Suprapubic skin (tissue), 4 donors: Measurements from ENCODE around the gene ASGR1. TPM values are rescaled to one million over a fixed set of nuclear protein-coding genes. Genes with fewer than 3 reads are reported as not detected.

Experiments
- DNase-seq, 2 donors: peaks; one replicate each; pipeline ENCODE4 v3.0.0-alpha.2; 2019; ENCODE audit warnings: low spot score in 2 of 2
- H3K27ac ChIP-seq: fragments of 200-600 bp; sonication (generic); one replicate; pipeline ENCODE4 v1.5.1; 2019
- H3K27me3 ChIP-seq: fragments of 200-600 bp; sonication (generic); one replicate; pipeline ENCODE4 v1.5.1; 2019
- H3K36me3 ChIP-seq: fragments of 200-600 bp; sonication (generic); one replicate; pipeline ENCODE4 v1.5.1; 2019
- H3K4me1 ChIP-seq: fragments of 200-600 bp; sonication (generic); one replicate; pipeline ENCODE4 v1.5.1; 2019
- H3K4me3 ChIP-seq: fragments of 200-600 bp; sonication (generic); one replicate; pipeline ENCODE4 v1.5.1; 2019; ENCODE audit warnings: mild to moderate bottlenecking
- H3K9me3 ChIP-seq: fragments of 200-600 bp; sonication (generic); one replicate; pipeline ENCODE4 v1.5.1; 2019
- EP300 ChIP-seq: sonication (generic); formaldehyde crosslinking; IDR thresholded peaks from one replicate; pipeline ENCODE4 v1.6.1; 2017; ENCODE audit warnings: antibody characterized with exemption
- POLR2A ChIP-seq, 2 donors: fragments of 450-650 bp; IDR thresholded peaks; one replicate each; pipeline ENCODE4 v1.6.1; 2017; ENCODE audit warnings: antibody characterized with exemption in 2 of 2, mild to moderate bottlenecking in 2 of 2, moderate library complexity in 2 of 2
- POLR2AphosphoS5 ChIP-seq, 3 donors: sonication (generic); formaldehyde crosslinking; IDR thresholded peaks; one replicate each; pipeline ENCODE4 v1.6.1; 2017; ENCODE audit warnings: antibody characterized with exemption in 3 of 3
- WGBS: methylation state at CpG from one replicate; pipeline ENCODE4 v1.1.5; 2018; 5-methylcytosine and 5-hydroxymethylcytosine counted together
- total RNA-seq, 4 donors: library from RNA; depleted of rRNA; stranded (reverse); fragments of >200 nt; gene quantifications; one replicate each; pipeline ENCODE4 v1.1.0, GENCODE V29; 2016
- TF ChIP-seq, protein P1 (sequence below), 2 donors: fragments of 200-600 bp in 1 of 2; fragments of 450-650 bp in 1 of 2; sonication (generic) in 1 of 2; IDR thresholded peaks; one replicate each; pipeline ENCODE4 v1.5.1; 2016 to 2019; ENCODE audit warnings: antibody characterized with exemption in 2 of 2, mild to moderate bottlenecking in 1 of 2, moderate library complexity in 1 of 2

The ASGR1 gene
- total RNA-seq: 1 to 10 TPM; 1.3 to 2.3 (median 2.0) TPM

DNA sequence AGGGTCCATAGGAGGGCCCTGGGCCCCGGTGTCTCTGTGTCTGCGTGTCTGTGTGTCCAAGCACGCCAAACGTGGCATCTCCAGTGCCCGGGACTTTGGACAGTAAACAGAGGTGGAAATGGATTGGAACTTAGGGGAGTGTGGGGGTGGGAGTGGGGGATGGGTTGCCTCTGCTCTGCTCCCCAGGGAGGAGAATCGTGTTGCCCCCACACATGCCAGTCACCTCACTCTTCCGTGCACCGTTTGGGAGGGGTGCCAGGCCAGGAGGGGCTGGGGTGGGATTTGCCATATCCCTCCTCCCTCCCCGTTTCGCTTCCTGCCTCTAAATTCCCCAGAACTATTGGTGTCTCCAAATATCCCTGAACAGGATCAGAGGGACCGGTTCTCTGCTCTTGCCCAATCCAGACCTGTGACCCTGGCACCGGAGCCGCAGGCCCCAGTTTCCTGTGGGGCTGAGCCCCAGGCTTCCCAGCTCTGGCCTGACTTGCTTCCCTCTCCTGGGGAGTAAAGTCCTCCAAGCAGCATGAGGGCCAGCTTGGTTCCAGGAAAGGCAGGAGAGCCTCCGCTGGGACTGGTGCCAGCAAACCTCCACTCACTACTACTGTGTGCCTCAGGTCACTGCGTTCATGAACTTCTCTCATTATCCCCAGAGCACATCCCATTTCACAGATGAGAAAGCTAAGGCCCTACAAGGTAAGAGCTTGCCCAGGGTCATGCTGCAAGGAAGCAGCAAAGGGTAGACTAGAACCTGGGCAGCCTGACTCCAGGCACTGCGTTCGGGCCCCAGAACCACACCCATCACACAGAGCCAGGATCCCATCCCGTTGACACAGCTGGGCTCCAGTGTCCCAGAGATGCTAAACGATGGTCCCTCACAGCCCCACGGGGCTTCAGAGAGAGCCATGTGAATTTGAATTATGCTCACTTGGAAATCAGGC, at the start of gene ASGR1:
Gene ASGR1, minus strand, starts transcription at position 54 of the 938 bp plus-strand sequence. CDS start 807 bp downstream, outside the sequence.
- no peak for DNase-seq
- Histone ChIP-seq H3K9me3 (no peaks in the 10 kb centered on the region), H3K4me1 (peaks cover 17% of the 10 kb centered on the region), H3K27ac (no peak within 1 kb of the TSS), H3K4me3 (no peak within 1 kb of the TSS), H3K27me3 (peaks cover 31% of the 10 kb centered on the region), H3K36me3 (no peaks in the 10 kb centered on the region)
- TF ChIP-seq, protein P1, sequence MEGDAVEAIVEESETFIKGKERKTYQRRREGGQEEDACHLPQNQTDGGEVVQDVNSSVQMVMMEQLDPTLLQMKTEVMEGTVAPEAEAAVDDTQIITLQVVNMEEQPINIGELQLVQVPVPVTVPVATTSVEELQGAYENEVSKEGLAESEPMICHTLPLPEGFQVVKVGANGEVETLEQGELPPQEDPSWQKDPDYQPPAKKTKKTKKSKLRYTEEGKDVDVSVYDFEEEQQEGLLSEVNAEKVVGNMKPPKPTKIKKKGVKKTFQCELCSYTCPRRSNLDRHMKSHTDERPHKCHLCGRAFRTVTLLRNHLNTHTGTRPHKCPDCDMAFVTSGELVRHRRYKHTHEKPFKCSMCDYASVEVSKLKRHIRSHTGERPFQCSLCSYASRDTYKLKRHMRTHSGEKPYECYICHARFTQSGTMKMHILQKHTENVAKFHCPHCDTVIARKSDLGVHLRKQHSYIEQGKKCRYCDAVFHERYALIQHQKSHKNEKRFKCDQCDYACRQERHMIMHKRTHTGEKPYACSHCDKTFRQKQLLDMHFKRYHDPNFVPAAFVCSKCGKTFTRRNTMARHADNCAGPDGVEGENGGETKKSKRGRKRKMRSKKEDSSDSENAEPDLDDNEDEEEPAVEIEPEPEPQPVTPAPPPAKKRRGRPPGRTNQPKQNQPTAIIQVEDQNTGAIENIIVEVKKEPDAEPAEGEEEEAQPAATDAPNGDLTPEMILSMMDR (IDR thresholded peaks at IDR 0.05): no peak
- TF ChIP-seq POLR2AphosphoS5 (IDR thresholded peaks at IDR 0.05): no peak
- TF ChIP-seq EP300: no peak
- no peak for TF ChIP-seq POLR2A (IDR thresholded peaks at IDR 0.05)
- 53% methylated on average over 20 of the region's 20 CpGs for WGBS

DNA sequence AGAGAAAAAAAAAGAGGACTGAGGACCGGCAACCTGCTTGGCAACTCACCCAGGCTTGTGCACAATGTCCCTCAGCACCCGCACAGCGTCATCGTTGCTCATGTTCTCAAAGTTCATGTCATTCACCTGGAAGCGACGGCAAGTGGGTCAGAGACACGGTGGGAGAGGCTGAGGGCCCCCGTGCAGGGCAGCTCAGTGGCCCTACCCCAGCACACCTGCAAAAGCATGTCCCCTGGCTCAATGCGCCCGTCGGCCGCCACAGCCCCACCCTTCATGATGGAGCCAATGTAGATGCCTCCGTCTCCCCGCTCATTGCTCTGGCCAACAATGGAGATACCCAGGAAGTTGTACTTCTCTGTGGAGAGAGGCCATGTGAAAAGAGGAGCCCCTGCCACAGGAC, 49.8 kb upstream of the ASGR1 start:
- Histone ChIP-seq H3K9me3 (no peaks in the 10 kb centered on the region), H3K27me3 (no peaks in the 10 kb centered on the region), H3K27ac (peak overlapping the region; percentile 39), H3K4me3 (no peak overlapping the region), H3K4me1 (peaks cover 37% of the 10 kb centered on the region), H3K36me3 (peaks cover 55% of the 10 kb centered on the region)
- 86% methylated on average over 14 of the region's 14 CpGs for WGBS
- TF ChIP-seq EP300: no peak
- TF ChIP-seq POLR2A (IDR thresholded peaks at IDR 0.05): no peak
- TF ChIP-seq POLR2AphosphoS5 (IDR thresholded peaks at IDR 0.05): no peak
- TF ChIP-seq, protein P1 (IDR thresholded peaks at IDR 0.05): no peak
- no peak for DNase-seq

DNA sequence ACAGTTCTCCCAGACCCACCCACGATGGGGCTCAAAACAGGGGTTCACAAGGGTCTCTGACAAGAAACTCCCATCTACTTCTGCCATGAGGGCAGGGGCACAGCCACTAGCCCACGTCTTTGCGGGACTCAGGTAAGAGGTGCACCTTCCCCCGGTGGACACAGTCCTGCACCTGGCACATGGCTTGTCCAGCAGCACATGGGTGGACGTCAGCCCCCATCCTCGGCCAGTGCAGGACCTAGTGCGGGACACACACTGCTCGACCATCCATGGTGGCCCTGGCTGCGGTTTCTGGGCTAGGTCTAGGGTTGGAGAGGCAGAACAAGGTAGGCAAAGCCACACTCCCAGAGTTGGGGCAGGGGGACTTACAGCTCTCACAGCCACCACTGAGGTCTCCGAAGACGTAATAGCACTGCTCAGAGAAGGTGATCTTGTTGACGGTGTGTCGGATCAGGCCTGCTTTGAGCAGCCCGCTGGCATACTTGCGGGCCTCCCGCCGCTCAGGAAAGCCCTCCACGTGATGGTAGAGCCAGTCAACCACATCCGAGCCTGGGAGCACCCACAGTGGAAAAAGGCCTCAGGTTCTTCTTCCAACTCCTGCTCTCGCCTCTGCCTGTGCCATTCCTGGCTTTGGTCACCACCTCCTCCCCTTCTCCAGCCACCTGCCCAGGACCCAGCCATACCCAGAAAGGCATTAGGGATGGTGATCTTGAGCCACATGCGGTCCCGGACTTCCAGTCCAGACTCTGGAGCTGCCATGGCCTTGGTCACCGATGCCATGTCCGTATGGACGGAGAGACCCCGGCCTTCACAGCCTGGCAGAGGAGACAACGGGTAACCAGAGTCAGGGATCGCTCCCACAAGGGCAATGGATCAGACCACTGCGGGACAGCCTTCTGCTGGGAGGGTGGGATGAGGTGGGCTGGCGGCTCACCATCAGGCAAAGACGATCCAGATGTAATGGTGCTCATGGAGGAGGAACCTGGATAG, 47.8 kb upstream of the ASGR1 start:
- Histone ChIP-seq H3K9me3 (no peaks in the 10 kb centered on the region), H3K4me1 (peaks cover 26% of the 10 kb centered on the region), H3K27ac (peak overlapping the region; percentile 52), H3K27me3 (no peaks in the 10 kb centered on the region), H3K4me3 (no peak overlapping the region), H3K36me3 (peaks cover 74% of the 10 kb centered on the region)
- TF ChIP-seq POLR2A (IDR thresholded peaks at IDR 0.05) (no peak), POLR2AphosphoS5 (IDR thresholded peaks at IDR 0.05) (no peak)
- TF ChIP-seq, protein P1 (IDR thresholded peaks at IDR 0.05): no peak
- 94% methylated on average over 26 of the region's 31 CpGs for WGBS
- DNase-seq: no peak

- DNase-seq: no peak
- Histone ChIP-seq H3K36me3 (peaks cover 74% of the 10 kb centered on the region), H3K27me3 (no peaks in the 10 kb centered on the region), H3K9me3 (no peaks in the 10 kb centered on the region), H3K4me1 (peaks cover 30% of the 10 kb centered on the region), H3K4me3 (no peak overlapping the region), H3K27ac (no peak overlapping the region)
- WGBS: 79% methylated on average over 16 of the region's 21 CpGs
- TF ChIP-seq EP300 (no peak), POLR2AphosphoS5 (IDR thresholded peaks at IDR 0.05) (no peak), POLR2A (IDR thresholded peaks at IDR 0.05) (no peak)
- TF ChIP-seq, protein P1 (IDR thresholded peaks at IDR 0.05): no peak
Measured at GRCh38 chr17:7225711-7226331, 46.7 kb upstream of the ASGR1 start.
